Liver (tissue), 3 donors: ENCODE measurements around the gene ASAP2.

Experiments
- FOXA1 ChIP-seq: IDR thresholded peaks from 2 replicates; pipeline ENCODE4 v1.6.1; 2016; ENCODE audit warnings: antibody characterized with exemption
- GABPA ChIP-seq, 2 donors: IDR thresholded peaks in 1 of 2; conservative IDR thresholded peaks in 1 of 2; 2 replicates each; pipeline ENCODE4 v1.6.1; 2016; ENCODE audit warnings: antibody characterized with exemption in 2 of 2, mild to moderate bottlenecking in 1 of 2, moderate library complexity in 1 of 2
- HNF4A ChIP-seq, 2 donors: conservative IDR thresholded peaks; 2 replicates each; pipeline ENCODE4 v1.6.1; 2016; ENCODE audit warnings: antibody characterized with exemption in 2 of 2, mild to moderate bottlenecking in 2 of 2
- JUND ChIP-seq, 2 donors: IDR thresholded peaks; 2 replicates each; pipeline ENCODE4 v1.6.1; 2016; ENCODE audit warnings: antibody characterized with exemption in 2 of 2
- NR2F2 ChIP-seq: IDR thresholded peaks from 2 replicates; pipeline ENCODE4 v1.6.1; 2016; ENCODE audit warnings: antibody characterized with exemption
- RXRA ChIP-seq, 2 donors: IDR thresholded peaks; 2 replicates each; pipeline ENCODE4 v1.6.1; 2017 to 2018; ENCODE audit warnings: antibody characterized with exemption in 2 of 2, mild to moderate bottlenecking in 1 of 2
- SP1 ChIP-seq: IDR thresholded peaks from 2 replicates; pipeline ENCODE4 v1.6.1; 2018; ENCODE audit warnings: antibody characterized with exemption, mild to moderate bottlenecking
- TAF1 ChIP-seq: conservative IDR thresholded peaks from 2 replicates; pipeline ENCODE4 v1.6.1; 2016; ENCODE audit warnings: antibody characterized with exemption, mild to moderate bottlenecking
- YY1 ChIP-seq: IDR thresholded peaks from 2 replicates; pipeline ENCODE4 v1.6.1; 2016; ENCODE audit warnings: antibody characterized with exemption, mild to moderate bottlenecking
- TF ChIP-seq, protein P1 (sequence below): fragments of 150-350 bp; IDR thresholded peaks from 2 replicates; pipeline ENCODE4 v1.5.1; 2017; ENCODE audit warnings: improper control_type of control experiment, low read depth, low read length; ENCODE audit not compliant: missing input control
- TF ChIP-seq, protein P2 (sequence below): IDR thresholded peaks from 2 replicates; pipeline ENCODE4 v1.6.1; 2016; ENCODE audit warnings: antibody characterized with exemption
- donor health status: healthy.
- donor health status: healthy.

DNA sequence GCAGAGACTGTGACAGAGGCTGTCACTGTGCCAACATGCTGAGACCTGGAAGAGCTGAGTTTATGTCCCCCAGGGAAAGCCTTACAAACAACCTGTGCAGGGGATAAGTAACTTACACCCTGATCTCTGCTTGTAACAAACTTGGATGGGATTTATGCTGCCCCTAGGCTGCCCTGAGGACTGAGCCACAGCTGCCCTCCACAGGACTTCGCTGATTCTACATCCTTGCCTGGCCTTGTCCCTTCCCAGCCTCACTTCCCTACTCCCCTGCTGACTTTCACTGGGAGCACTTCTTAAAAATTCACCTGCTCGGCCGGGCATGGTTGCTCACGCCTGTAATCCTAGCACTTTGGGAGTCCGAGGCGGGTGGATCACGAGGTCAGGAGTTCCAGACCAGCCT, 45.9 kb upstream of the ASAP2 start:
- TF ChIP-seq TAF1 (no peak), SP1 (no peak), GABPA (IDR thresholded peaks at IDR 0.05 in 1 of 2, conservative IDR thresholded peaks at IDR 0.05 in 1 of 2) (no peak), RXRA (IDR thresholded peaks at IDR 0.05) (no peak), HNF4A (conservative IDR thresholded peaks at IDR 0.05) (no peak), FOXA1 (no peak), YY1 (no peak), NR2F2 (no peak), JUND (IDR thresholded peaks at IDR 0.05) (no peak)
- TF ChIP-seq, protein P1, sequence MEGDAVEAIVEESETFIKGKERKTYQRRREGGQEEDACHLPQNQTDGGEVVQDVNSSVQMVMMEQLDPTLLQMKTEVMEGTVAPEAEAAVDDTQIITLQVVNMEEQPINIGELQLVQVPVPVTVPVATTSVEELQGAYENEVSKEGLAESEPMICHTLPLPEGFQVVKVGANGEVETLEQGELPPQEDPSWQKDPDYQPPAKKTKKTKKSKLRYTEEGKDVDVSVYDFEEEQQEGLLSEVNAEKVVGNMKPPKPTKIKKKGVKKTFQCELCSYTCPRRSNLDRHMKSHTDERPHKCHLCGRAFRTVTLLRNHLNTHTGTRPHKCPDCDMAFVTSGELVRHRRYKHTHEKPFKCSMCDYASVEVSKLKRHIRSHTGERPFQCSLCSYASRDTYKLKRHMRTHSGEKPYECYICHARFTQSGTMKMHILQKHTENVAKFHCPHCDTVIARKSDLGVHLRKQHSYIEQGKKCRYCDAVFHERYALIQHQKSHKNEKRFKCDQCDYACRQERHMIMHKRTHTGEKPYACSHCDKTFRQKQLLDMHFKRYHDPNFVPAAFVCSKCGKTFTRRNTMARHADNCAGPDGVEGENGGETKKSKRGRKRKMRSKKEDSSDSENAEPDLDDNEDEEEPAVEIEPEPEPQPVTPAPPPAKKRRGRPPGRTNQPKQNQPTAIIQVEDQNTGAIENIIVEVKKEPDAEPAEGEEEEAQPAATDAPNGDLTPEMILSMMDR = no peak
- TF ChIP-seq, protein P2, sequence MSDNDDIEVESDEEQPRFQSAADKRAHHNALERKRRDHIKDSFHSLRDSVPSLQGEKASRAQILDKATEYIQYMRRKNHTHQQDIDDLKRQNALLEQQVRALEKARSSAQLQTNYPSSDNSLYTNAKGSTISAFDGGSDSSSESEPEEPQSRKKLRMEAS = no peak
